B cell (primary cell): ENCODE data around the gene FMN1.

ENCODE experiments used
- CTCF ChIP-seq: fragments of 200-600 bp; IDR thresholded peaks from one replicate; pipeline ENCODE4 v1.8.0; 2022; ENCODE audit warnings: antibody characterized with exemption, mild to moderate bottlenecking
- EZH2 ChIP-seq: IDR thresholded peaks from 2 replicates; pipeline ENCODE4 v1.6.1; 2012; ENCODE audit warnings: borderline replicate concordance, low read depth, mild to moderate bottlenecking, moderate library complexity, low read length; ENCODE audit not compliant: insufficient read depth, poor library complexity, severe bottlenecking

GRCh38 chr15:32966512-32966911 lies 228.0 kb downstream of the FMN1 start:
- TF ChIP-seq CTCF = no peak
- no peak for TF ChIP-seq EZH2
